D341Med (cell line): ENCODE data around the gene FGD4.
"Not testable (repeated sequence)": the region's sequence is repeated elsewhere in the genome, so short reads cannot be mapped to it uniquely, and the experiment has no call there.

ENCODE experiments used
- DNase-seq: peaks from one replicate; pipeline ENCODE4 v3.0.0; 2012; ENCODE audit warnings: low spot score

Gene FGD4

GRCh38 chr12:32496946-32497345, 97.6 kb downstream of the FGD4 start:
- DNase-seq = no peak

- no peak for DNase-seq
These were observed 98.5 kb downstream of the FGD4 start for GRCh38 chr12:32497864-32498263.

GRCh38 chr12:32499048-32499447, 99.7 kb downstream of the FGD4 start:
- no peak for DNase-seq

GRCh38 chr12:32501835-32502333, 102.5 kb downstream of the FGD4 start:
- peak; percentile 91 for DNase-seq

- no peak for DNase-seq
These were observed 103.5 kb downstream of the FGD4 start for GRCh38 chr12:32502693-32503502.

- DNase-seq = no peak
These were observed 104.4 kb downstream of the FGD4 start for GRCh38 chr12:32503730-32504129.

GRCh38 chr12:32504591-32504990, 105.2 kb downstream of the FGD4 start:
- no peak for DNase-seq

GRCh38 chr12:32505067-32505945, 105.9 kb downstream of the FGD4 start:
- no peak for DNase-seq

GRCh38 chr12:32507096-32507941, 108.0 kb downstream of the FGD4 start:
- DNase-seq = not testable (repeated sequence)

- DNase-seq = no peak
These were observed 108.6 kb downstream of the FGD4 start for GRCh38 chr12:32507942-32508320.

- DNase-seq = no peak
These were observed 109.3 kb downstream of the FGD4 start for GRCh38 chr12:32508626-32509025.

- no peak for DNase-seq
These were observed 110.2 kb downstream of the FGD4 start for GRCh38 chr12:32509328-32510091.

- not testable (repeated sequence) for DNase-seq
These were observed 112.6 kb downstream of the FGD4 start for GRCh38 chr12:32511976-32512375.

- DNase-seq = no peak
These were observed 113.0 kb downstream of the FGD4 start for GRCh38 chr12:32512379-32512778.

GRCh38 chr12:32512910-32513309, 113.6 kb downstream of the FGD4 start:
- DNase-seq = no peak

- no peak for DNase-seq
These were observed 115.9 kb downstream of the FGD4 start for GRCh38 chr12:32515137-32515873.

GRCh38 chr12:32516230-32516629, 116.9 kb downstream of the FGD4 start:
- no peak for DNase-seq

- no peak for DNase-seq
These were observed 118.6 kb downstream of the FGD4 start for GRCh38 chr12:32517966-32518365.

- DNase-seq = no peak
These were observed 119.7 kb downstream of the FGD4 start for GRCh38 chr12:32519047-32519446.
